Esophagus (tissue), 2 donors: Measurements from ENCODE around the gene ADAMTS3. TPM values are rescaled to one million over a fixed set of nuclear protein-coding genes. Genes with fewer than 3 reads are reported as not detected.

Experiments
- H3K27ac ChIP-seq, 2 donors: one replicate each; pipeline ENCODE4 v1.5.1; 2013; ENCODE audit warnings: low read depth in 2 of 2, mild to moderate bottlenecking in 2 of 2, inconsistent platforms in 1 of 2, low read length in 1 of 2, moderate library complexity in 1 of 2
- H3K27me3 ChIP-seq, 2 donors: one replicate each; pipeline ENCODE4 v1.6.1; 2013; ENCODE audit warnings: low read length in 2 of 2, control low read depth in 1 of 2, mild to moderate bottlenecking in 1 of 2; ENCODE audit not compliant: insufficient read depth in 2 of 2, control insufficient read depth in 1 of 2
- H3K36me3 ChIP-seq, 2 donors: one replicate each; pipeline ENCODE4 v1.6.1; 2013; ENCODE audit warnings: low read length in 1 of 2; ENCODE audit not compliant: control insufficient read depth in 2 of 2, insufficient read depth in 2 of 2
- H3K4me1 ChIP-seq, 2 donors: one replicate each; pipeline ENCODE4 v1.6.1; 2013; ENCODE audit warnings: low read length in 1 of 2; ENCODE audit not compliant: control insufficient read depth in 2 of 2, insufficient read depth in 2 of 2
- H3K4me3 ChIP-seq, 2 donors: one replicate each; pipeline ENCODE4 v1.5.1; 2013; ENCODE audit warnings: low read length in 2 of 2, mild to moderate bottlenecking in 2 of 2, low read depth in 1 of 2, moderate library complexity in 1 of 2
- H3K9me3 ChIP-seq, 2 donors: one replicate each; pipeline ENCODE4 v1.6.1; 2013; ENCODE audit warnings: mild to moderate bottlenecking in 2 of 2, low read depth in 1 of 2, low read length in 1 of 2, moderate library complexity in 1 of 2; ENCODE audit not compliant: control insufficient read depth in 2 of 2, insufficient read depth in 1 of 2
- WGBS, 2 donors: extraction: QIAGEN DNeasy Blood & Tissue Kit; methylation state at CpG; one replicate each; pipeline ENCODE4 v1.1.7; 2013; 5-methylcytosine and 5-hydroxymethylcytosine counted together
- polyA plus RNA-seq, 2 donors: library from polyadenylated mRNA; stranded (reverse); fragments of 200-250 nt; gene quantifications; one replicate each; pipeline ENCODE4 v1.2.3, GENCODE V29; 2013
- donor health status: healthy with polysubstance abuse.
- donor health status: Bipolar disorder and iron deficiency.

Gene ADAMTS3
- polyA plus RNA-seq, 2 donors = 0.04 to 0.14 TPM

DNA sequence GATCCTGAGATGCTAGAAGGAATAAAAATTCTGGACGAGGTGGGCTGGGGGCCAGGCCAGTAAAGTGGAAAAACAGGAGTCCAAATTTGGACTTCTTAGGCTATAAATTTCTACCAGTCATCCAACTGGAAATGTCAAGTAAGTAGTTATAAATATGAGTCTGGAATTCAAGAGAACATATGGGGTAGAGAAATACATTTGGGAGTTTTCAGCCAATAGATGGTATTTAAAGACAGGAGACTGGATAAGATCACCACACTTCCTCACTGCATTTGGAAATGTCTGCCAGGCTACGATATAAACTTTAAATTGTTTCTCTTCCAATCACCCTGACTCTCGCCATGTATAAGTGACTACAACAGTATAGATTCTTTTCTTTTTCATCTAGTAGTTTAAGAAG lies 294.8 kb downstream of the ADAMTS3 start:
- no peaks in the 10 kb centered on the region for H3K9me3 ChIP-seq
- no peaks in the 10 kb centered on the region for H3K36me3 ChIP-seq
- WGBS, 2 donors = 80 to 81% methylated on average over 3 of the region's 3 CpGs
- H3K4me3 ChIP-seq = no peak overlapping the region
- no peak overlapping the region for H3K27ac ChIP-seq
- no peaks in the 10 kb centered on the region for H3K4me1 ChIP-seq
- H3K27me3 ChIP-seq = no peaks in the 10 kb centered on the region

- Histone ChIP-seq H3K4me1 (no peaks in the 10 kb centered on the region), H3K27ac (no peak overlapping the region), H3K9me3 (no peaks in the 10 kb centered on the region), H3K36me3 (no peaks in the 10 kb centered on the region), H3K27me3 (no peaks in the 10 kb centered on the region), H3K4me3 (no peak overlapping the region)
- 71 to 72% methylated on average over 1 of the region's 1 CpG for WGBS, 2 donors
These were observed 313.8 kb downstream of the ADAMTS3 start for GRCh38 chr4:72255269-72255668.

- Histone ChIP-seq H3K36me3 (no peaks in the 10 kb centered on the region), H3K27ac (no peak overlapping the region)
- 20 to 21% methylated on average over 3 of the region's 3 CpGs for WGBS, 2 donors
These were observed 325.4 kb downstream of the ADAMTS3 start for GRCh38 chr4:72243641-72244040.

GRCh38 chr4:72239487-72240116 lies 329.4 kb downstream of the ADAMTS3 start:
- Histone ChIP-seq H3K4me3 (no peak overlapping the region), H3K36me3 (no peaks in the 10 kb centered on the region), H3K27me3 (no peaks in the 10 kb centered on the region), H3K4me1 (no peaks in the 10 kb centered on the region), H3K9me3 (no peaks in the 10 kb centered on the region), H3K27ac (no peak overlapping the region)

More at GRCh38 chr4:72243641-72244040, 325.4 kb downstream of the ADAMTS3 start:
- Histone ChIP-seq H3K4me3 (no peak overlapping the region), H3K4me1 (no peaks in the 10 kb centered on the region), H3K27me3 (no peaks in the 10 kb centered on the region), H3K9me3 (no peaks in the 10 kb centered on the region)
